Psoas muscle (tissue), 8 donors: ENCODE data around the gene MRLN. TPM values are rescaled to one million over a fixed set of nuclear protein-coding genes. Genes with fewer than 3 reads are reported as not detected.
"Not testable (repeated sequence)": the region's sequence is repeated elsewhere in the genome, so short reads cannot be mapped to it uniquely, and the experiment has no call there.

ENCODE experiments used
- ATAC-seq, 4 donors: fragments of 200-7000 bp; cut with Tn5 transposase; one replicate each; pipeline ENCODE4 v1.9.1; 2020; ENCODE audit warnings: moderate library complexity in 3 of 4, mild to moderate bottlenecking in 2 of 4
- DNase-seq, 2 donors: peaks; one replicate each; pipeline ENCODE4 v3.0.0-alpha.2; 2020
- H3K27ac ChIP-seq: fragments of 200-600 bp; one replicate; pipeline ENCODE4 v1.8.0; 2022
- H3K27me3 ChIP-seq, 3 donors: fragments of 200-600 bp in 1 of 3; one replicate each; pipeline versions ENCODE4 v1.6.1 to v1.8.0; 2013 to 2022; ENCODE audit warnings: low read length in 2 of 3, mild to moderate bottlenecking in 2 of 3, moderate library complexity in 1 of 3; ENCODE audit not compliant: insufficient read depth in 3 of 3
- H3K36me3 ChIP-seq, 2 donors: fragments of 200-600 bp in 1 of 2; one replicate each; pipeline versions ENCODE4 v1.6.1 to v1.8.0; 2013 to 2022; ENCODE audit warnings: low read depth in 1 of 2, mild to moderate bottlenecking in 1 of 2, moderate library complexity in 1 of 2; ENCODE audit not compliant: insufficient read depth in 1 of 2
- H3K4me1 ChIP-seq: fragments of 200-600 bp; one replicate; pipeline ENCODE4 v1.8.0; 2022
- H3K4me3 ChIP-seq: fragments of 200-600 bp; one replicate; pipeline ENCODE4 v1.8.0; 2022; ENCODE audit warnings: mild to moderate bottlenecking
- H3K9me3 ChIP-seq: fragments of 200-600 bp; one replicate; pipeline ENCODE4 v1.8.0; 2022
- CTCF ChIP-seq: fragments of 200-600 bp; IDR thresholded peaks from one replicate; pipeline ENCODE4 v1.8.0; 2022; ENCODE audit warnings: antibody characterized with exemption
- WGBS, 3 donors: extraction: QIAGEN DNeasy Blood & Tissue Kit; methylation state at CpG; one replicate each; pipeline versions ENCODE4 v1.1.6 to v1.1.7; 2013; 5-methylcytosine and 5-hydroxymethylcytosine counted together
- intact Hi-C, 2 donors: fragments of 100-400 bp; cut with DNase I; formaldehyde crosslinking; loops; one replicate each; pipeline versions ENCODE4 v1.11.0 to v1.14.2; 2022
- polyA plus RNA-seq, 3 donors: library from polyadenylated mRNA; stranded (reverse); fragments of 200-250 nt; gene quantifications; one replicate each; pipeline ENCODE4 v1.2.3, GENCODE V29; 2013
- total RNA-seq, 4 donors: library from RNA; stranded (reverse); fragmentation: NEBNext Ultra II Directional in 2 of 4; extraction: Animal tissue kit (Norgen Biotek cat#: 25700) in 2 of 4; gene quantifications; one replicate each; pipeline versions ENCODE4 v1.2.1 to v1.2.4, GENCODE V29; 2021 to 2023
- donor health status: healthy with polysubstance abuse.
- donor health status: DM: no; HTN: no; CAD: no; lungs with moderate emphysema.
- donor health status: Bipolar disorder and iron deficiency.
- donor health status: healthy.
- donor health status: DM: yes; HTN: yes; CAD: no.
- donor health status: DM: no; HTN: no; CAD: no.
- donor health status: DM: no; HTN: no; CAD: no.
- donor health status: DM: yes; HTN: yes; CAD: no.

The MRLN gene
- total and polyA plus RNA-seq, 7 donors, result 15.1 to 738 (median 119) TPM

GRCh38 chr10:59741583-59741982, 11.7 kb downstream of the MRLN start:
- no peak overlapping the region for H3K27ac ChIP-seq
- peaks cover 0 to 26% of the 10 kb centered on the region in 2 donors for H3K36me3 ChIP-seq
- H3K9me3 ChIP-seq, result no peaks in the 10 kb centered on the region
- ATAC-seq (peak in 1 of 4 donors; percentile 28), DNase-seq (no peak)
- intact Hi-C loops, result no loop called here
- H3K4me1 ChIP-seq, result peaks cover 11% of the 10 kb centered on the region
- WGBS, 3 donors, result 92 to 96% (median 92%) methylated on average over 5 of the region's 5 CpGs
- H3K4me3 ChIP-seq, result no peak overlapping the region
- no peak for TF ChIP-seq CTCF
- no peaks in the 10 kb centered on the region for H3K27me3 ChIP-seq

- H3K4me3 ChIP-seq, result no peak overlapping the region
Observed at GRCh38 chr10:59741048-59741447, 12.2 kb downstream of the MRLN start.

GRCh38 chr10:59736749-59737148, 16.5 kb downstream of the MRLN start:
- no peak for ATAC-seq
- H3K4me1 ChIP-seq, result no peaks in the 10 kb centered on the region
- no peak overlapping the region for H3K4me3 ChIP-seq
- DNase-seq, result no peak
- WGBS, 3 donors, result 95 to 97% (median 96%) methylated on average over 1 of the region's 1 CpG
- H3K27me3 ChIP-seq, result no peaks in the 10 kb centered on the region
- no peaks in the 10 kb centered on the region for H3K9me3 ChIP-seq
- intact Hi-C loops, result no loop called here
- peaks cover 0 to 27% of the 10 kb centered on the region in 2 donors for H3K36me3 ChIP-seq
- TF ChIP-seq CTCF, result no peak
- peak overlapping the region; percentile 0 for H3K27ac ChIP-seq

More at GRCh38 chr10:59741048-59741447, 12.2 kb downstream of the MRLN start:
- Histone ChIP-seq H3K27me3 (no peaks in the 10 kb centered on the region), H3K9me3 (no peaks in the 10 kb centered on the region), H3K36me3 (peaks cover 0 to 27% of the 10 kb centered on the region in 2 donors), H3K27ac (no peak overlapping the region), H3K4me1 (peaks cover 6% of the 10 kb centered on the region)
- ATAC-seq (peak in 1 of 4 donors; percentile 50), DNase-seq (no peak)
- intact Hi-C loops, result no loop called here
- no peak for TF ChIP-seq CTCF

- WGBS, 3 donors, result 21 to 51% (median 47%) methylated on average over 1 of the region's 1 CpG
- no peak overlapping the region for H3K4me3 ChIP-seq
- no peak for TF ChIP-seq CTCF
- no peaks in the 10 kb centered on the region for H3K4me1 ChIP-seq
- intact Hi-C loops, result no loop called here
- H3K27me3 ChIP-seq, result no peaks in the 10 kb centered on the region
- DNase-seq (no peak), ATAC-seq (peak in 2 of 4 donors; percentile 15 to 24)
- H3K27ac ChIP-seq, result peak overlapping the region; percentile 7
- H3K9me3 ChIP-seq, result no peaks in the 10 kb centered on the region
- H3K36me3 ChIP-seq, result peaks cover 0 to 27% of the 10 kb centered on the region in 2 donors
Observed at GRCh38 chr10:59735296-59735695, 18.0 kb downstream of the MRLN start.

- no peak for DNase-seq
- no peak overlapping the region for H3K4me3 ChIP-seq
- peak overlapping the region; percentile 7 for H3K27ac ChIP-seq
- H3K9me3 ChIP-seq, result no peaks in the 10 kb centered on the region
- ATAC-seq, result peak in 2 of 4 donors; percentile 79 to 80
- WGBS, 3 donors, result 48 to 88% (median 75%) methylated on average over 3 of the region's 3 CpGs
- no peaks in the 10 kb centered on the region for H3K4me1 ChIP-seq
- TF ChIP-seq CTCF, result no peak
- H3K27me3 ChIP-seq, result no peaks in the 10 kb centered on the region
- peaks cover 0 to 25% of the 10 kb centered on the region in 2 donors for H3K36me3 ChIP-seq
- intact Hi-C loops, result no loop called here
Observed at GRCh38 chr10:59734014-59734462, 19.2 kb downstream of the MRLN start.

- 86 to 96% (median 87%) methylated on average over 16 of the region's 16 CpGs for WGBS, 3 donors
- H3K36me3 ChIP-seq, result peaks cover 0 to 19% of the 10 kb centered on the region in 2 donors
- H3K27me3 ChIP-seq, H3K9me3 ChIP-seq, H3K4me3 ChIP-seq, H3K27ac ChIP-seq, H3K4me1 ChIP-seq, intact Hi-C loops: not testable (repeated sequence)
- peak in 2 of 4 donors; percentile 54 to 57 for ATAC-seq
- peak in 1 of 2 donors; percentile 64 for DNase-seq
Observed at GRCh38 chr10:59733321-59734013, 19.8 kb downstream of the MRLN start.

- peaks cover 0 to 13% of the 10 kb centered on the region in 2 donors for H3K36me3 ChIP-seq
- H3K4me3 ChIP-seq, H3K27me3 ChIP-seq, ATAC-seq, H3K4me1 ChIP-seq, DNase-seq, H3K9me3 ChIP-seq, H3K27ac ChIP-seq, intact Hi-C loops: not testable (repeated sequence)
- 88 to 97% (median 95%) methylated on average over 4 of the region's 4 CpGs for WGBS, 3 donors
Observed at GRCh38 chr10:59732849-59733248, 20.4 kb downstream of the MRLN start.
